GM19455 (cell line): ENCODE results near the gene CLEC17A.

Source experiments
- ATAC-seq: cut with Tn5 transposase; IDR thresholded peaks from one replicate; pipeline ENCODE4 v1.9.1; 2021; ENCODE audit not compliant: unreplicated experiment

Gene CLEC17A

DNA sequence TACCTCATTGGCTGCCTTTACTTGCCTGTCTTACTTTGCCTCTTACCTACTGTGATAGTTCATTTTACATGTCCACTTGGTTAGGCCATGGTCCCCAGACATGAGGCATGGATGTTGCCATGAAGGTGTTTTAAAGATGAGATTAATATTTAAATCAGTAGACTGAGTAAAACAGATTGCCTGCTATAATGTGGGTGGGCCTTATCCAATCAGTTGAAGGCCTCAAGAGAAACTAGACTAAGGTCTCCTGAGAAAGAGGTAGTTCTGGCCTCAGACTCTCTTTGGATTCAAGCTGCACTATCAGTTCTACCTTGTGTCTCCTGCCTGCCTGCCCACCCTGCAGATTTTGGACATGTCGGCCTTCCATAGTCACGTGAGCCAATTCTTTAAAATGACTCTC, 65.6 kb downstream of the CLEC17A start:
- no peak for ATAC-seq

DNA sequence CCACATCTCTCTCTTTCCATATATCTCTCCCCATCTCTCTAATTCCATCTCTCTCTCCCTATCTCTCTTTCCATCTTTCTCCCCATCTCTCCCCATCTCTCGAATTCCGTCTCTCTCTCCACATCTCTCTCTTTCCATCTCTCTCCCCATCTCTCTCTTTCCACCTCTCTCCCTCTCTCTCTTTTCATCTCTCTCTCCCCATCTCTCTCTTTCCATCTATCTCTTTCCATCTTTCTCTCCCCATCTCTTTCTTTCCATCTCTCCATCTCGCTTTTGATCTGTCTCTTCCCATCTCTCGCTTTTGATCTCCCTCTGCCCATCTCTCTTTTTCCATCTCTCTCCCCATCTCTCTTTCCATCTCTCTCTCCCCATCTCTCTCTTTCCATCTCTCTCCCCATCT, 66.1 kb downstream of the CLEC17A start:
- ATAC-seq: no peak

DNA sequence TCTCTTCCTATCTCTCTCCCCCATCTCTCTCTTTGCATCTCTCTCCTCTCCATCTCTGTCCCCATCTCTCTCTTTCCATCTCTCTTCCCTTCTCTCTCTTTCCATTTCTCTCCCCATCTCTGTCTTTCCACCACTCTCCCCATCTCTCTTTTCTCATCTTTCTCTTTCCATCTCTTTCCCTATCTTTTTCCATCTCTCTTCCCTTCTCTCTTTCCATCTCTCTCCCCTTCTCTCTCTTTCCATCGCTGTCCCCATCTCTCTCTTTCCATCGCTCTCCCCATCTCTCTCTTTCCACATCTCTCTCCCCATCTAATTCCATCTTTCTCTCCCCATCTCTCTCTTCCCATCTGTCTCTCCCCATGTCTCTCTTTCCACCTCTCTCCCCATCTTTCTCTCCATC, 67.3 kb downstream of the CLEC17A start:
- no peak for ATAC-seq

DNA sequence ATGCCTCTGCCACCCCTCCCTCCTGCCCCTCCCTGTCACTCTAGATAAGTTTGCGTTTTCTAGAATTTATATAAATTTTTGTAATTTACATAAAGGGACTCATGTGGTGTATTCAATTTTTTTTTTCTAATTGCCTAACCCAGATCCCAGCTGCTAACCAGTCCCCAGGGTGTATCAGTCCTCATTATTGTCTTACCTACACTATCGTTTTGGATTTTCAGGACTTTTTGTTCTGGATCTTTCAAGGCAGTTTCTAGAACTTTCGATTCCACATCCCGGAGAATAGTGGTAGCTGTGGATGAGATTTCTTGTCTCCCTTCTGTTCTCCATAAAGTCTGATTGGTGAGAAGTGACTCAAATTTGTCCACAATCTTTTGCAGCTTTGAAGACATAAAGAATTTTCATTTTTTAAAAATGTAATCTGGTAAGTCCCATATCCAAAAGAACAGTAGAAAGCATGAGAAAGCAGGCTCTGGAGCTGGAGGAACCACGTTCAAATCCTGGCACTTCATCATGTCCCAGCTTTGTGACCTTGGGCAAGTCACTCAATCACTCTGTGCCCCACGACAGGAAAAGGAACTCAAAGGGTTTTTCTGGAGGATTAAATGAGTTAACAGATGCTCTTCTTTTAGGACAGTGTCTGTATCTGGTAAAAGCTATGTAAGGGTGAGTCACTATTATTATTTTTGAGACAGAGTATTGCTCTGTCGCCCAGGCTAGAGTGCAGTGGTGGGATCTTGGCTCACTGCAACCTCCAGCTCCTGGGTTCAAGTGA, 72.1 kb downstream of the CLEC17A start:
- ATAC-seq: no peak

DNA sequence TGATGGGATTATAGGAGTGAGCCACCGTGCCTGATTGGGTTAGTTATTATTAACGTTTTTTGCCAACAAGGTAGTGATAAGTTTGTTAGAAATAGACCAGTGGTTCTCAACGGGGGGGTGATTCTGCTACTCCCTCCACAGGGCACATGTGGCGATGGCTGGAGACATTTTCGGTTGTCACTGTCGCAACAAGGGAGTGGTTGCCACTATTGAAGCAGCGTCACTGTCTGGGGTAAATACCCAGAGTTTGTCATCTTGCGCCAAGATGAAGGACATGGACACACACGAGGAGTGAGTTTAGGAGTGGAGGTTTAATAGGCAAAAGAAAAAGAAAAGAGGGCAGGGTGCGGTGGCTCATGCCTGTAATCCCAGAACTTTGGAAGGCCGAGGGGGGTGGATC, 72.8 kb downstream of the CLEC17A start:
- no peak for ATAC-seq

DNA sequence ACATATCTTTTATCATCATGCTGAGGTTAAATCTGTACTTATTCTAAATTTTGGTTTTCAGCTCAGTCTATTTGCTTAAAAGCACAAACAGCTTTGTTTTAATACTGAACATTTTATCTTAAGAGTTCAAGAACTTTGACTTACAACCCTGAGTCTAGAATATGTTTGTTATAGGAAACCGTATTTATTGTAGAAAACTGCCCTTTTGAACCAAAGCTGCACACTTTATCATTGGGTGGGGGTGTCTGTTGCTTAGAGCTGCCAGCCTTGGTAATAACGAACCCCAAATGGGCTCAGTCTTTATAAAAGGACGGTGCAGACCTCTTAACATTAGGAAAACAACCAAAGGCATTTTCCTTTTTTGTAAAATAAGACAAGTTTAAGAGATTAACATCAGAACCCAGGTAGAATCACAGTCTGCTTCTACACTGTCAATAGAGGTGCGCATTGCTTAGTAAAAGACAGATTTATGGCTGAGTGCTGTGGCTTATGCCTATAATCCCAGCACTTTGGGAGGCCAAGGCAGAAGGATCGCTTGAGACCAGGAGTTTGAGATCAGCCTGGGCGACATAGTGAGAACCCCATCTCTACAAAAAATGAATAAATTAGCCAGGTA, 77.1 kb downstream of the CLEC17A start:
- ATAC-seq: no peak

DNA sequence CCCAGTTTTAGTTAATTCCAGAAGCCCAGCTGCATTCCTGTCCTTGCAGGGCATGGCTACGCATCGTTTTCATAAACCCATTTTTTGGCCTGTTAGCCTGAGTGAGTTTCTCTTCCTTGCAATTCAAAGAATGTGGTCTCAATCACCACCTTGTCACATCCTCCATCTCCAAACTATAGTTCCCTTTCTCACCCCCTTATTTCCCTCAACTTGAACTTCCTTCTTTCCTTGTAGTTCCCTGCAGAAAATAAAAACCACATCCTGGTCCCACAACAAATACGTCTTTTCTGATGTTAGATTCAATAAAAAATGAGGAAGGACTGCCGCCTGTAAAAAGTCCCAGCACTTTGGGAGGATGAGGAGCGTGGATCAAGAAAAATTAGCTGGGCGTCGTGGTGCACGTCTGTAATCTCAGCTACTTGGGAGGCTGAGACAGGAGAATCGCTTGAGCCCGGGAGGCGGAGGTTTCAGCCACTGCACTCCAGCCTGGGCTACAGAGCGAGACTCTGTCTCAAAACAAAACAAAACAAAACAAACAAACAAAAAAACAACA, 78.6 kb downstream of the CLEC17A start:
- no peak for ATAC-seq
